Right lobe of liver (tissue), 4 donors: ENCODE measurements around the gene GPR39.

Experiments
- POLR2A ChIP-seq: fragments of 450-650 bp; IDR thresholded peaks from one replicate; pipeline ENCODE4 v1.6.1; 2017; ENCODE audit warnings: antibody characterized with exemption, mild to moderate bottlenecking
- TF ChIP-seq, protein P1 (sequence below), 4 donors: fragments of 200-600 bp in 3 of 4; fragments of 450-650 bp in 1 of 4; IDR thresholded peaks; one replicate each; pipeline versions ENCODE4 v1.5.1 to v1.8.0; 2016 to 2022; ENCODE audit warnings: antibody characterized with exemption in 4 of 4, mild to moderate bottlenecking in 2 of 4
- donor health status: DM: no; HTN: no; CAD: no.
- donor health status: DM: no; HTN: no; CAD: no.
- donor health status: DM: no; HTN: yes; CAD: no.

- TF ChIP-seq, protein P1, sequence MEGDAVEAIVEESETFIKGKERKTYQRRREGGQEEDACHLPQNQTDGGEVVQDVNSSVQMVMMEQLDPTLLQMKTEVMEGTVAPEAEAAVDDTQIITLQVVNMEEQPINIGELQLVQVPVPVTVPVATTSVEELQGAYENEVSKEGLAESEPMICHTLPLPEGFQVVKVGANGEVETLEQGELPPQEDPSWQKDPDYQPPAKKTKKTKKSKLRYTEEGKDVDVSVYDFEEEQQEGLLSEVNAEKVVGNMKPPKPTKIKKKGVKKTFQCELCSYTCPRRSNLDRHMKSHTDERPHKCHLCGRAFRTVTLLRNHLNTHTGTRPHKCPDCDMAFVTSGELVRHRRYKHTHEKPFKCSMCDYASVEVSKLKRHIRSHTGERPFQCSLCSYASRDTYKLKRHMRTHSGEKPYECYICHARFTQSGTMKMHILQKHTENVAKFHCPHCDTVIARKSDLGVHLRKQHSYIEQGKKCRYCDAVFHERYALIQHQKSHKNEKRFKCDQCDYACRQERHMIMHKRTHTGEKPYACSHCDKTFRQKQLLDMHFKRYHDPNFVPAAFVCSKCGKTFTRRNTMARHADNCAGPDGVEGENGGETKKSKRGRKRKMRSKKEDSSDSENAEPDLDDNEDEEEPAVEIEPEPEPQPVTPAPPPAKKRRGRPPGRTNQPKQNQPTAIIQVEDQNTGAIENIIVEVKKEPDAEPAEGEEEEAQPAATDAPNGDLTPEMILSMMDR (IDR thresholded peaks at IDR 0.05) = no peak
- no peak for TF ChIP-seq POLR2A
Observed at GRCh38 chr2:132441051-132441450, 24.4 kb downstream of the GPR39 start.
